GM12878 (cell line): ENCODE results near the gene CACHD1. TPM values are rescaled to one million over a fixed set of nuclear protein-coding genes. Genes with fewer than 3 reads are reported as not detected.

Experiments used
- BHLHE40 ChIP-seq, 2 experiments: fragments of 450-650 bp in 1 of 2; IDR thresholded peaks; 2 replicates each; pipeline ENCODE4 v1.6.1; 2011 to 2017; ENCODE audit warnings: low read depth in 2 of 2, borderline replicate concordance in 1 of 2, improper control_type of control experiment in 1 of 2, low read length in 1 of 2, mild to moderate bottlenecking in 1 of 2
- BMI1 ChIP-seq: fragments of 450-650 bp; IDR thresholded peaks from 2 replicates; pipeline ENCODE4 v1.6.1; 2016; ENCODE audit warnings: mild to moderate bottlenecking, moderate library complexity, borderline replicate concordance
- CHD2 ChIP-seq: IDR thresholded peaks from 2 replicates; pipeline ENCODE4 v1.6.1; 2011; ENCODE audit warnings: low read depth, low read length, improper control_type of control experiment, borderline replicate concordance
- NFYB ChIP-seq: IDR thresholded peaks from 2 replicates; pipeline ENCODE4 v1.6.1; 2011; ENCODE audit warnings: low read depth, mild to moderate bottlenecking, low read length, improper control_type of control experiment, moderate library complexity; ENCODE audit not compliant: insufficient read depth
- PML ChIP-seq: IDR thresholded peaks from 2 replicates; pipeline ENCODE4 v1.6.1; 2012; ENCODE audit warnings: low read length, inconsistent platforms
- ZBTB40 ChIP-seq: fragments of 450-650 bp; IDR thresholded peaks from 2 replicates; pipeline ENCODE4 v1.6.1; 2016; ENCODE audit warnings: mild to moderate bottlenecking, moderate library complexity, borderline replicate concordance
- ZZZ3 ChIP-seq: IDR thresholded peaks from 2 replicates; pipeline ENCODE4 v1.6.1; 2011; ENCODE audit warnings: low read depth; ENCODE audit not compliant: control insufficient read depth, insufficient read length
- polyA plus RNA-seq, 11 experiments: library from polyadenylated mRNA; depleted of rRNA in 4 of 11; unstranded in 6 of 11; stranded (reverse) in 5 of 11; fragments of >200 nt; fragmentation: Nextera tagmentation in 4 of 11; fragmentation: Illumina TruSeq in 1 of 11; extraction: Ambion mirVana in 4 of 11; extraction: Trizol in 1 of 11; gene quantifications; 1 replicate in 1 of 11; 2 replicates in 10 of 11; pipeline versions ENCODE4 v1.2.1 to v1.2.3, GENCODE V29; 2011 to 2016; ENCODE audit warnings: inconsistent platforms in 2 of 11, missing spikeins in 2 of 11, low read depth in 1 of 11
- total RNA-seq, 4 experiments: library from RNA; depleted of rRNA in 3 of 4; stranded (reverse); fragments of >200 nt in 3 of 4; fragmentation: Illumina TruSeq in 1 of 4; extraction: Trizol in 1 of 4; gene quantifications; 2 replicates each; pipeline versions ENCODE4 v1.2.1 to v1.2.3, GENCODE V29; 2013 to 2021
- TF ChIP-seq, protein P1 (sequence below): fragments of 450-650 bp; formaldehyde crosslinking; IDR thresholded peaks from 2 replicates; pipeline ENCODE4 v1.4.0; 2020; ENCODE audit warnings: mild to moderate bottlenecking, moderate library complexity

Gene CACHD1
- total and polyA plus RNA-seq, 10 of the 15 experiments (the other 5 are each of a cell fraction or from before 2014, with no cell fraction given), result 0.03 TPM; not detected in 9

DNA sequence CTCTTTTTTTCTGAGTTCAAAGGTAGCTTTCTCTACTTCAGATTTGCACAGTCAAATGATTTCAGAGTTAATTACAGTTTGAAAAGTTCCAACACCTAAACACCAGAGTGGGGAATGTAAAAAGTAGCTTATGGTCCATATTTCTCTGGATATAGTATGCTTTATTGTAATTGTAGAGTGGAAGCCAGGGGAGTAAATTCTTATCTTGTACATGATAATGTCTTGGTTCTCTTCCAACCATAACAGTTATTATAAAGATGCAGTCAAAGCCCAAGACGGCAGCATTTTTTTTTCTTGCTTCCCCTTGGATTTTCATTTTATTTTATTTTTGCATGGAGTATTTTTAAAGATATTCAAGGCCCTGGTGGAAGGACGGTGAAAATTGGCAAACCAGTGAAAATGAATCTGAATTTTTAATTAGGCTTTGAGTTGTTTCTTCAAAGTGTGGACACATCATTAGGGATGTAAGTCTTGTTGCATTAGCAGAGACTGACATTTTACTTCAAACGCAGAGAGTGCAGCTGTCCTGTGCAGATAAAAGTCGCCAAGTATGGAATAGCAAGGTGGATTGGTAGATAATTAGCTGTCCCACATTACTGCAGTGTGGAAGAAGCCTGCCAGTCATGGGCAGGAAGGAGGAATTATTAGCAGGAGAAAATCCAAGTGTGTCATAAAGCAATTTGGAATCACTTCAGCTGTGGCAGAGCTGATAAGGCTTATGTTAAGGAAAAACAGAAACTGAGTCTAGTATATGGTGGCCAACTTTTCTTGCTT is 11.3 kb downstream of the CACHD1 start (continued):
- TF ChIP-seq, protein P1, sequence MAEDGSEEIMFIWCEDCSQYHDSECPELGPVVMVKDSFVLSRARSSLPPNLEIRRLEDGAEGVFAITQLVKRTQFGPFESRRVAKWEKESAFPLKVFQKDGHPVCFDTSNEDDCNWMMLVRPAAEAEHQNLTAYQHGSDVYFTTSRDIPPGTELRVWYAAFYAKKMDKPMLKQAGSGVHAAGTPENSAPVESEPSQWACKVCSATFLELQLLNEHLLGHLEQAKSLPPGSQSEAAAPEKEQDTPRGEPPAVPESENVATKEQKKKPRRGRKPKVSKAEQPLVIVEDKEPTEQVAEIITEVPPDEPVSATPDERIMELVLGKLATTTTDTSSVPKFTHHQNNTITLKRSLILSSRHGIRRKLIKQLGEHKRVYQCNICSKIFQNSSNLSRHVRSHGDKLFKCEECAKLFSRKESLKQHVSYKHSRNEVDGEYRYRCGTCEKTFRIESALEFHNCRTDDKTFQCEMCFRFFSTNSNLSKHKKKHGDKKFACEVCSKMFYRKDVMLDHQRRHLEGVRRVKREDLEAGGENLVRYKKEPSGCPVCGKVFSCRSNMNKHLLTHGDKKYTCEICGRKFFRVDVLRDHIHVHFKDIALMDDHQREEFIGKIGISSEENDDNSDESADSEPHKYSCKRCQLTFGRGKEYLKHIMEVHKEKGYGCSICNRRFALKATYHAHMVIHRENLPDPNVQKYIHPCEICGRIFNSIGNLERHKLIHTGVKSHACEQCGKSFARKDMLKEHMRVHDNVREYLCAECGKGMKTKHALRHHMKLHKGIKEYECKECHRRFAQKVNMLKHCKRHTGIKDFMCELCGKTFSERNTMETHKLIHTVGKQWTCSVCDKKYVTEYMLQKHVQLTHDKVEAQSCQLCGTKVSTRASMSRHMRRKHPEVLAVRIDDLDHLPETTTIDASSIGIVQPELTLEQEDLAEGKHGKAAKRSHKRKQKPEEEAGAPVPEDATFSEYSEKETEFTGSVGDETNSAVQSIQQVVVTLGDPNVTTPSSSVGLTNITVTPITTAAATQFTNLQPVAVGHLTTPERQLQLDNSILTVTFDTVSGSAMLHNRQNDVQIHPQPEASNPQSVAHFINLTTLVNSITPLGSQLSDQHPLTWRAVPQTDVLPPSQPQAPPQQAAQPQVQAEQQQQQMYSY (CRISPR knock-in tag), result no peak
- TF ChIP-seq CHD2 (no peak), ZBTB40 (no peak), BMI1 (no peak), BHLHE40 (IDR thresholded peaks at IDR 0.05; ENCODE audit: borderline replicate concordance in 1 of 2, low read depth in 2 of 2, low read length in 1 of 2) (no peak), PML (no peak), NFYB (no peak), ZZZ3 (no peak)
